Activated T-cell treated with anti-CD3 and anti-CD28 coated beads, Interleukin-2, amount 50 U/mL, for 24 hours (primary cell): ENCODE results near the gene RNF224.
"Not testable (repeated sequence)": the region's sequence is repeated elsewhere in the genome, so short reads cannot be mapped to it uniquely, and the experiment has no call there.

ENCODE experiments used
- DNase-seq: peaks from one replicate; pipeline ENCODE4 v3.0.0-alpha.2; 2020
- H3K27ac Mint-ChIP-seq: 2 replicates; pipeline ENCODE4 v1.8.0; 2020; ENCODE audit warnings: mild to moderate bottlenecking, mixed read lengths
- H3K27me3 Mint-ChIP-seq: 2 replicates; pipeline ENCODE4 v1.8.0; 2020; ENCODE audit warnings: mixed read lengths
- H3K36me3 Mint-ChIP-seq: 2 replicates; pipeline ENCODE4 v1.8.0; 2020; ENCODE audit warnings: low read depth, mixed read lengths
- H3K4me1 Mint-ChIP-seq: 2 replicates; pipeline ENCODE4 v1.8.0; 2020; ENCODE audit warnings: low read depth, mixed read lengths
- H3K4me3 Mint-ChIP-seq: 2 replicates; pipeline ENCODE4 v1.8.0; 2020; ENCODE audit warnings: mild to moderate bottlenecking, moderate library complexity, mixed read lengths
- H3K9me3 Mint-ChIP-seq: 2 replicates; pipeline ENCODE4 v1.8.0; 2020; ENCODE audit warnings: mixed read lengths

RNF224 gene

GRCh38 chr9:137234758-137235423, 7.6 kb downstream of the RNF224 start:
- no peak for DNase-seq
- H3K4me3 Mint-ChIP-seq: no peak overlapping the region
- no peaks in the 10 kb centered on the region for H3K9me3 Mint-ChIP-seq
- no peak overlapping the region for H3K27ac Mint-ChIP-seq
- H3K4me1 Mint-ChIP-seq: peaks cover 20% of the 10 kb centered on the region
- peaks cover 6% of the 10 kb centered on the region for H3K36me3 Mint-ChIP-seq
- H3K27me3 Mint-ChIP-seq: peaks cover 9% of the 10 kb centered on the region

DNA sequence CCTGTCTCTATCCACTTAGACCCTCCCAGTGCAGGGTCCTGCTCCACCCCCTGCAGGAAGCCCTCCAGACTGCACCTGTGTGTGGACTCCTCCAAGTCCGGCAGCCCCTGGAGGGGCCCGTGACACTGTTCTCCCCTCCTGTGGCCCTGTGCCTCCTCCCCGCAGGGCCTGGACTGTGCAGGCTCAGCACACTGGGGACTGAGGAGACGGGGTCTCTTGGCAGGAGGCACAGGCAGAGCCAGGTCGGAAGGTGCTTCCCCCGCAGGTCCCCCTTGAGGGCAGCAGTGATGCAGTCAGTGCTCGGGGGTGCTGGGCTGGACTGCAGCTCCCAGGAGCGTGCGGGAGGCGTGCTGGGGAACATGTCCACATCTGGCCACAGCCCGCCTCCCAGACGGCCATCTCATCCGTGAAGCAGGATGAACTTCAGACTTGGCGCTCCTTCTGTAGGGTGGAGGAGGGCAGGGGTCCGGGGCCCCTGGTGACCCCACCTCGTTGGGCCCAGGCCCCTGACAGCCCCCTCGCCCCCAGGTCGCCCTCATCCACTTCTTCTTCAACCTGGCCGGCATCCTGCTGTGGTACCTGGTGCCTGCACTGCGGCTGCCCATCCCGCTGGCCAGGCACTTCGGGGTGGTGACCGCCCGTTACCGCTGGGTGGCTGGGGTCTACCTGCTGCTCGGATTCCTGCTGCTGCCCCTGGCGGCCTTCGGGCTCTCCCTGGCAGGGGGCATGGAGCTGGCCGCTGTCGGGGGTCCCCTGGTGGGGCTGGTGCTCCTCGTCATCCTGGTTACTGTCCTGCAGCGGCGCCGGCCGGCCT, 8.3 kb downstream of the RNF224 start:
- Mint-ChIP-seq H3K4me3 (no peak overlapping the region), H3K36me3 (peaks cover 6% of the 10 kb centered on the region), H3K27me3 (peaks cover 9% of the 10 kb centered on the region), H3K4me1 (peaks cover 20% of the 10 kb centered on the region), H3K9me3 (no peaks in the 10 kb centered on the region), H3K27ac (no peak overlapping the region)
- no peak for DNase-seq

GRCh38 chr9:137236238-137236935, 9.1 kb downstream of the RNF224 start:
- peaks cover 9% of the 10 kb centered on the region for H3K36me3 Mint-ChIP-seq
- peak overlapping the region; percentile 11 for H3K27ac Mint-ChIP-seq
- H3K27me3 Mint-ChIP-seq: peaks cover 12% of the 10 kb centered on the region
- H3K9me3 Mint-ChIP-seq: no peaks in the 10 kb centered on the region
- no peak overlapping the region for H3K4me3 Mint-ChIP-seq
- peak; percentile 95 for DNase-seq
- peaks cover 22% of the 10 kb centered on the region for H3K4me1 Mint-ChIP-seq

GRCh38 chr9:137236936-137237421, 9.7 kb downstream of the RNF224 start:
- H3K4me3 Mint-ChIP-seq: no peak overlapping the region
- no peaks in the 10 kb centered on the region for H3K9me3 Mint-ChIP-seq
- H3K27me3 Mint-ChIP-seq: peaks cover 9% of the 10 kb centered on the region
- DNase-seq: no peak
- peaks cover 12% of the 10 kb centered on the region for H3K36me3 Mint-ChIP-seq
- peak overlapping the region; percentile 11 for H3K27ac Mint-ChIP-seq
- peaks cover 23% of the 10 kb centered on the region for H3K4me1 Mint-ChIP-seq

GRCh38 chr9:137237759-137238726, 10.7 kb downstream of the RNF224 start:
- no peak overlapping the region for H3K27ac Mint-ChIP-seq
- H3K9me3 Mint-ChIP-seq: no peaks in the 10 kb centered on the region
- DNase-seq: no peak
- peaks cover 34% of the 10 kb centered on the region for H3K4me1 Mint-ChIP-seq
- peak overlapping the region; percentile 86 for H3K4me3 Mint-ChIP-seq
- H3K36me3 Mint-ChIP-seq: peaks cover 23% of the 10 kb centered on the region
- H3K27me3 Mint-ChIP-seq: peaks cover 9% of the 10 kb centered on the region

DNA sequence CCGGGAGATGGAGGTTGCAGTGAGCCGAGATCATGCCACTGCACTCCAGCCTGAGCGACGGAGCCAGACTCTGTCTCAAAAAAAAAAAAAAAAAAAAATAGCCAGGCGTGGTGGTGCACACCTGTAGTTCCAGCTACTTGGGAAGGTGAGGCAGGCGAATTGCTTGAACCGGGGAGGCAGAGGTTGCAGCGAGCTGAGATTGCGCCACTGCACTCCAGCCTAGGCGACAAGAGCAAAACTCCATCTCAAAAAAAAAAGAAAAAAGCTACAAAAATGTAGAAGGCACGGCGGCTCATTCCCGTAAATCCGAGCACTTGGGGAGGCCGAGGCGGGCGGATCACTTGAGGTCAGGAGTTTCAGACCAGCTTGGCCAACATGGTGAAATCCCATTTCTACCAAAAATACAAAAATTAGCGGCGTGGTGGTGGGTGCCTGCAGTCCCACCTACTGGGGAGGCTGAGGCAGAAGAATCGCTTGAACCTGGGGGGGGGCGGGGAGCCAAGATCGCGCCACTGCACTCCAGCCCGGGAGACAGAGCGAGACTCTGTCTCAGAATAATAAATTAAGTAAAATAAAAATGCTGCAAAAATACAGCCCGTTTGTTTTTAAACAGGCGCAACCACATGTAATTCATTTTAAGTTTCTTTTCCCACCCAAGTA, 12.4 kb downstream of the RNF224 start:
- Mint-ChIP-seq H3K4me1 (peaks cover 41% of the 10 kb centered on the region), H3K4me3 (peak overlapping the region; percentile 86), H3K27ac (peak overlapping the region; percentile 77), H3K36me3 (peaks cover 36% of the 10 kb centered on the region)
- H3K9me3 Mint-ChIP-seq, DNase-seq, H3K27me3 Mint-ChIP-seq: not testable (repeated sequence)

DNA sequence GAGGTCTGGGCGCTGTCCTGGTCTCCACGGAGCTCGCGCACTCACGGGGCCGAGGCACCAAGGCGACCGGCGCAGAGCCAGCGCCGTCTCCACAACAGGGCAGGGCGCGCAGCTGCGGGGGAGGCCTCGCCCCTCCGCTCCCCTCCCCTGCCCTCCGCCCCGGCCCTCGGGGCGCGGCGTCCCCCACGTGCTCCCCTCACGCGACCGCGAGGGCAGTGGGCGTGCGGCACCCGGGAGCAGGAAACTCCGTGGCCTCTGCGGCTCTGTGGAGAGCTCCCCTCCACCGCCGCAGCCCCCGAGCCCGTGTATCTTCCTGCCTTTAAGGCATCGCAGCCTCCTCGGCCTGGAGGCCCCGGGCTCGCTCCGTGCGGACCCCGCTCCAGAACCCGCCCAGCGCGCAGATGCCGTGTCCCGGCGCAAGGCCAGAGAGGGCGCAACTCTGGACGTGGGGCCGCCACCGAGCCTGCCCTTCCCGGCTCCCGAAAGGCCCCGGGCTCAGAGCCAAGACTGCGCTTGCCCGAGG, 13.1 kb downstream of the RNF224 start:
- H3K27ac Mint-ChIP-seq: peak overlapping the region; percentile 77
- H3K36me3 Mint-ChIP-seq: peaks cover 36% of the 10 kb centered on the region
- DNase-seq: no peak
- H3K4me3 Mint-ChIP-seq: peak overlapping the region; percentile 86
- H3K9me3 Mint-ChIP-seq: no peaks in the 10 kb centered on the region
- H3K4me1 Mint-ChIP-seq: peaks cover 41% of the 10 kb centered on the region
- peaks cover 2% of the 10 kb centered on the region for H3K27me3 Mint-ChIP-seq

GRCh38 chr9:137240841-137241489, 13.7 kb downstream of the RNF224 start, which contains the start of gene TUBB4B:
TUBB4B (plus strand) TSS chr9:137241287; CDS start chr9:137241361, 74 bp downstream.
- H3K27me3 Mint-ChIP-seq: peaks cover 2% of the 10 kb centered on the region
- DNase-seq: peak; percentile 95
- peak within 1 kb of the TSS; percentile 86 for H3K4me3 Mint-ChIP-seq
- H3K36me3 Mint-ChIP-seq: peaks cover 36% of the 10 kb centered on the region
- H3K4me1 Mint-ChIP-seq: peaks cover 41% of the 10 kb centered on the region
- no peaks in the 10 kb centered on the region for H3K9me3 Mint-ChIP-seq
- peak within 1 kb of the TSS; percentile 98 for H3K27ac Mint-ChIP-seq

- Mint-ChIP-seq H3K27ac (peak overlapping the region; percentile 98), H3K9me3 (no peaks in the 10 kb centered on the region), H3K36me3 (peaks cover 36% of the 10 kb centered on the region), H3K4me3 (peak overlapping the region; percentile 86), H3K27me3 (peaks cover 2% of the 10 kb centered on the region), H3K4me1 (peaks cover 39% of the 10 kb centered on the region)
- DNase-seq: peak; percentile 79
Observed at GRCh38 chr9:137241490-137242268, 14.4 kb downstream of the RNF224 start.

DNA sequence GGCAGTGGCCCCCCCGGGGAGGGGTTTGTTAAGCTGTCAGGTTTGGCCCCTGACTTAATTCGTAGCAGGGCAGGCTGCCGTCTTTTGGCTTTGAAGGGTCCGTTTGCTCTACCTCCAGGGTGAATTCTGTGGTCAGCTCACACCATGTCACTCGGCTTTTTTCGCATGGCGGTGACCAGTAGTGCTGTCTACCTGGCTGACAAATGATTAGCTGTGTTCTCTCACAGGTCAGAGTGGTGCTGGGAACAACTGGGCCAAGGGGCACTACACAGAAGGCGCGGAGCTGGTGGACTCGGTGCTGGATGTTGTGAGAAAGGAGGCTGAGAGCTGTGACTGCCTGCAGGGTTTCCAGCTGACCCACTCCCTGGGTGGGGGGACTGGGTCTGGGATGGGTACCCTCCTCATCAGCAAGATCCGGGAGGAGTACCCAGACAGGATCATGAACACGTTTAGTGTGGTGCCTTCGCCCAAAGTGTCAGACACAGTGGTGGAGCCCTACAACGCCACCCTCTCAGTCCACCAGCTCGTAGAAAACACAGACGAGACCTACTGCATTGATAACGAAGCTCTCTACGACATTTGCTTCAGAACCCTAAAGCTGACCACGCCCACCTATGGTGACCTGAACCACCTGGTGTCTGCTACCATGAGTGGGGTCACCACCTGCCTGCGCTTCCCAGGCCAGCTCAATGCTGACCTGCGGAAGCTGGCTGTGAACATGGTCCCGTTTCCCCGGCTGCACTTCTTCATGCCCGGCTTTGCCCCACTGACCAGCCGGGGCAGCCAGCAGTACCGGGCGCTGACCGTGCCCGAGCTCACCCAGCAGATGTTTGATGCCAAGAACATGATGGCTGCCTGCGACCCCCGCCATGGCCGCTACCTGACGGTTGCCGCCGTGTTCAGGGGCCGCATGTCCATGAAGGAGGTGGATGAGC, 15.2 kb downstream of the RNF224 start:
- H3K4me1 Mint-ChIP-seq: peaks cover 33% of the 10 kb centered on the region
- H3K27ac Mint-ChIP-seq: peak overlapping the region; percentile 96
- H3K27me3 Mint-ChIP-seq: peaks cover 2% of the 10 kb centered on the region
- DNase-seq: no peak
- peak overlapping the region; percentile 85 for H3K4me3 Mint-ChIP-seq
- no peaks in the 10 kb centered on the region for H3K9me3 Mint-ChIP-seq
- H3K36me3 Mint-ChIP-seq: peaks cover 36% of the 10 kb centered on the region

DNA sequence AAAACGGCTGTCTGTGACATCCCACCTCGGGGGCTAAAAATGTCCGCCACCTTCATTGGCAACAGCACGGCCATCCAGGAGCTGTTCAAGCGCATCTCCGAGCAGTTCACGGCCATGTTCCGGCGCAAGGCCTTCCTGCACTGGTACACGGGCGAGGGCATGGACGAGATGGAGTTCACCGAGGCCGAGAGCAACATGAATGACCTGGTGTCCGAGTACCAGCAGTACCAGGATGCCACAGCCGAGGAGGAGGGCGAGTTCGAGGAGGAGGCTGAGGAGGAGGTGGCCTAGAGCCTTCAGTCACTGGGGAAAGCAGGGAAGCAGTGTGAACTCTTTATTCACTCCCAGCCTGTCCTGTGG, 15.9 kb downstream of the RNF224 start:
- not testable (repeated sequence) for H3K27me3 Mint-ChIP-seq, H3K9me3 Mint-ChIP-seq, DNase-seq
- Mint-ChIP-seq H3K4me3 (peak overlapping the region; percentile 85), H3K36me3 (peaks cover 36% of the 10 kb centered on the region), H3K4me1 (peaks cover 32% of the 10 kb centered on the region), H3K27ac (peak overlapping the region; percentile 96)
